ENCODE measurements around the gene PHLDA1. TPM values are rescaled to one million over a fixed set of nuclear protein-coding genes. Genes with fewer than 3 reads are reported as not detected.

Gene PHLDA1
- polyA plus RNA-seq, 1 of the 3 experiments (the other 2 are of a cell fraction), result 26.2 TPM

DNA sequence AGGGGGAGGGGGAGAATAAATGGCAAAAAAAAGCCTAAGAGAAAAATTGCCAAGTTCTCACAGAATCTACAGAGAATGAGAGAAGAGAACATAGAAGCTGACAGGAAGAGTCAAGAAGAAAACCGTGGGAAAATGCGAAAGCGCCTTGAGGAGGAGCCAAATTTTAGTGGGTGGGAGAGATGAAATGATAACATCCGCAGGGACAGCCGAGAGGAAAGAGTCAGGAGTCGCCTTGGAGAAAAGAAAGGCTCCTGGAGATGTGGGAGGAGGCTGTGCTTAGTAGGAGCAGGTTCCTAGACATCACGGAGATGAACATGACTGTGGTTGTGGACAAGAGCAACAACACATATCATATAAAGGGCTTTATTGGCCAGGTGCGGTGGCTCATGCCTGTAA lies 49.4 kb downstream of the PHLDA1 start (continued):
- TF ChIP-seq, protein P1, sequence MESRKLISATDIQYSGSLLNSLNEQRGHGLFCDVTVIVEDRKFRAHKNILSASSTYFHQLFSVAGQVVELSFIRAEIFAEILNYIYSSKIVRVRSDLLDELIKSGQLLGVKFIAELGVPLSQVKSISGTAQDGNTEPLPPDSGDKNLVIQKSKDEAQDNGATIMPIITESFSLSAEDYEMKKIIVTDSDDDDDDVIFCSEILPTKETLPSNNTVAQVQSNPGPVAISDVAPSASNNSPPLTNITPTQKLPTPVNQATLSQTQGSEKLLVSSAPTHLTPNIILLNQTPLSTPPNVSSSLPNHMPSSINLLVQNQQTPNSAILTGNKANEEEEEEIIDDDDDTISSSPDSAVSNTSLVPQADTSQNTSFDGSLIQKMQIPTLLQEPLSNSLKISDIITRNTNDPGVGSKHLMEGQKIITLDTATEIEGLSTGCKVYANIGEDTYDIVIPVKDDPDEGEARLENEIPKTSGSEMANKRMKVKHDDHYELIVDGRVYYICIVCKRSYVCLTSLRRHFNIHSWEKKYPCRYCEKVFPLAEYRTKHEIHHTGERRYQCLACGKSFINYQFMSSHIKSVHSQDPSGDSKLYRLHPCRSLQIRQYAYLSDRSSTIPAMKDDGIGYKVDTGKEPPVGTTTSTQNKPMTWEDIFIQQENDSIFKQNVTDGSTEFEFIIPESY (IDR thresholded peaks at IDR 0.05; ENCODE audit: borderline replicate concordance, low read depth), result no peak
- TF ChIP-seq ELF1 (IDR thresholded peaks at IDR 0.05), result no peak

DNA sequence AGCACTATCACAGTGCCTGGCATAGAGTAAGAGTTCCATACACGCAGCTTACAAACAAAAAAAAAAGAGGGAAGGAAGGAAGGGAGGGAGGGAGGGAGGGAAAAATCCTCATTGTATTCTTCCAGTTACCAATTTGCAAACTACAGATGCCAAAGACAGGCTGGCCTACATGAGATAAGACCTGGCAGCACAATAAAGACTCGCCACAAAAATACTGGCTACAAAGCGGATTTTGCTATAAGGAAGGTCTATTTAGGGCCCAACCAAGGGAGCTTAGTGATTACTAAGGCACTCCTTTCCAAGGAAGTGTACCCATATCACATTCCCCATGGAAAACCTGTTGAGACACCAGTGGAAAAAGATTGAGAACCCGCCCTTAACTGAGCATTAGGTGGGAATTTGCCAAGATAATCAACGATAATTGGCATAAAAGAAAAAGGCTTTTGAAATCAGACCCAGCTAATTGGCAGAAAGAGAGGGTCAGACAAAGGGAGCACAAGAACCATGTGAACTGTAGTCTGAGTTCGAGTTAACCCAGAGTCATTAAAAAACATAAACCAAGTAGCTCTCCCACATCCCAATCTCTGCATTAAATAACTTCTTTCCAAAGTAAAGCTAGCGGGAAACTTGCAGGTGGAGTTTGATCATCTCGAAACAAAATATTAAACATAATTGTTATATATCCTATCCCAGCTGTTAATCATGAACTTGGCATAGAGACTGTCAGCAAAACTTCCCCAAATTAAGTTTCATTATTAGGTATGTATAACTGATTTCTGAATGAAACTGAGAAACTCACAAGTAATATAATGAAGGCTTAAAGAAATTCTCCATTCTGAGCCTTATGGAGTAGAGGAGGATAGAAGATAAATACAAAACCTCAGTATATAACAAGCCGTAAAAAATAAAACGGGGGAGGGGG lies 50.1 kb downstream of the PHLDA1 start:
- Histone ChIP-seq H3K4me2 (no peak overlapping the region), H3K36me3 (replicated peaks in 1 of 2; ENCODE audit: control insufficient read depth in 1 of 2, insufficient read depth in 2 of 2, low read length in 1 of 2) (no peaks in the 10 kb centered on the region), H2AFZ (ENCODE audit: low read depth) (no peak overlapping the region), H3K9ac (no peak overlapping the region), H4K20me1 (ENCODE audit: insufficient read depth) (no peaks in the 10 kb centered on the region), H3K27ac (ENCODE audit: low read depth in 2 of 2, low read length in 1 of 2) (no peak overlapping the region), H3K27me3 (ENCODE audit: insufficient read depth) (no peaks in the 10 kb centered on the region), H3K9me2 (no peaks in the 10 kb centered on the region), H3K4me3 (ENCODE audit: low read depth in 2 of 2, low read length in 1 of 2) (no peak overlapping the region), H3K4me1 (ENCODE audit: control insufficient read depth in 1 of 2, insufficient read depth in 2 of 2, low read depth in 1 of 2, low read length in 1 of 2) (peaks cover 0 to 30% of the 10 kb centered on the region in 2 experiments), H3K79me2 (ENCODE audit: insufficient read depth) (no peaks in the 10 kb centered on the region), H3F3A (replicated peaks; ENCODE audit: insufficient read depth) (peaks cover 24% of the 10 kb centered on the region), H3K9me3 (no peaks in the 10 kb centered on the region)
- POLR2A ChIA-PET, result no interaction called here
- no peak for DNase-seq
- 95% methylated on average over 10 of the region's 10 CpGs for WGBS (ENCODE audit: low lambda C conversion rate)
- TF ChIP-seq YY1 (IDR thresholded peaks at IDR 0.05; ENCODE audit: low read depth), result no peak
- no peak for TF ChIP-seq RCOR1 (IDR thresholded peaks at IDR 0.05; ENCODE audit: low read length)
- no peak for TF ChIP-seq FOXM1 (IDR thresholded peaks at IDR 0.05; ENCODE audit: low read depth)
- TF ChIP-seq, protein P1 (IDR thresholded peaks at IDR 0.05; ENCODE audit: borderline replicate concordance, low read depth), result no peak
- TF ChIP-seq RFX5 (IDR thresholded peaks at IDR 0.05; ENCODE audit: low read length), result no peak
- TF ChIP-seq MXI1 (IDR thresholded peaks at IDR 0.05; ENCODE audit: low read depth, low read length), result no peak
- TF ChIP-seq, protein P2, sequence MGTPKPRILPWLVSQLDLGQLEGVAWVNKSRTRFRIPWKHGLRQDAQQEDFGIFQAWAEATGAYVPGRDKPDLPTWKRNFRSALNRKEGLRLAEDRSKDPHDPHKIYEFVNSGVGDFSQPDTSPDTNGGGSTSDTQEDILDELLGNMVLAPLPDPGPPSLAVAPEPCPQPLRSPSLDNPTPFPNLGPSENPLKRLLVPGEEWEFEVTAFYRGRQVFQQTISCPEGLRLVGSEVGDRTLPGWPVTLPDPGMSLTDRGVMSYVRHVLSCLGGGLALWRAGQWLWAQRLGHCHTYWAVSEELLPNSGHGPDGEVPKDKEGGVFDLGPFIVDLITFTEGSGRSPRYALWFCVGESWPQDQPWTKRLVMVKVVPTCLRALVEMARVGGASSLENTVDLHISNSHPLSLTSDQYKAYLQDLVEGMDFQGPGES (IDR thresholded peaks at IDR 0.05; ENCODE audit: low read depth, low read length), result no peak
- TF ChIP-seq, protein P3, sequence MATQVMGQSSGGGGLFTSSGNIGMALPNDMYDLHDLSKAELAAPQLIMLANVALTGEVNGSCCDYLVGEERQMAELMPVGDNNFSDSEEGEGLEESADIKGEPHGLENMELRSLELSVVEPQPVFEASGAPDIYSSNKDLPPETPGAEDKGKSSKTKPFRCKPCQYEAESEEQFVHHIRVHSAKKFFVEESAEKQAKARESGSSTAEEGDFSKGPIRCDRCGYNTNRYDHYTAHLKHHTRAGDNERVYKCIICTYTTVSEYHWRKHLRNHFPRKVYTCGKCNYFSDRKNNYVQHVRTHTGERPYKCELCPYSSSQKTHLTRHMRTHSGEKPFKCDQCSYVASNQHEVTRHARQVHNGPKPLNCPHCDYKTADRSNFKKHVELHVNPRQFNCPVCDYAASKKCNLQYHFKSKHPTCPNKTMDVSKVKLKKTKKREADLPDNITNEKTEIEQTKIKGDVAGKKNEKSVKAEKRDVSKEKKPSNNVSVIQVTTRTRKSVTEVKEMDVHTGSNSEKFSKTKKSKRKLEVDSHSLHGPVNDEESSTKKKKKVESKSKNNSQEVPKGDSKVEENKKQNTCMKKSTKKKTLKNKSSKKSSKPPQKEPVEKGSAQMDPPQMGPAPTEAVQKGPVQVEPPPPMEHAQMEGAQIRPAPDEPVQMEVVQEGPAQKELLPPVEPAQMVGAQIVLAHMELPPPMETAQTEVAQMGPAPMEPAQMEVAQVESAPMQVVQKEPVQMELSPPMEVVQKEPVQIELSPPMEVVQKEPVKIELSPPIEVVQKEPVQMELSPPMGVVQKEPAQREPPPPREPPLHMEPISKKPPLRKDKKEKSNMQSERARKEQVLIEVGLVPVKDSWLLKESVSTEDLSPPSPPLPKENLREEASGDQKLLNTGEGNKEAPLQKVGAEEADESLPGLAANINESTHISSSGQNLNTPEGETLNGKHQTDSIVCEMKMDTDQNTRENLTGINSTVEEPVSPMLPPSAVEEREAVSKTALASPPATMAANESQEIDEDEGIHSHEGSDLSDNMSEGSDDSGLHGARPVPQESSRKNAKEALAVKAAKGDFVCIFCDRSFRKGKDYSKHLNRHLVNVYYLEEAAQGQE (IDR thresholded peaks at IDR 0.05; ENCODE audit: low read depth, low read length), result no peak
- TF ChIP-seq FOXJ3 (CRISPR knock-in tag; IDR thresholded peaks at IDR 0.05), result no peak
- TF ChIP-seq TAF1 (IDR thresholded peaks at IDR 0.05; ENCODE audit: borderline replicate concordance, low read depth, low read length), result no peak
- no peak for TF ChIP-seq ELF1 (IDR thresholded peaks at IDR 0.05)
- TF ChIP-seq CHD2 (IDR thresholded peaks at IDR 0.05; ENCODE audit: low read length, partially characterized antibody), result no peak
- TF ChIP-seq SMC3 (IDR thresholded peaks at IDR 0.05; ENCODE audit: low read depth, low read length), result no peak
- TF ChIP-seq, protein P4, sequence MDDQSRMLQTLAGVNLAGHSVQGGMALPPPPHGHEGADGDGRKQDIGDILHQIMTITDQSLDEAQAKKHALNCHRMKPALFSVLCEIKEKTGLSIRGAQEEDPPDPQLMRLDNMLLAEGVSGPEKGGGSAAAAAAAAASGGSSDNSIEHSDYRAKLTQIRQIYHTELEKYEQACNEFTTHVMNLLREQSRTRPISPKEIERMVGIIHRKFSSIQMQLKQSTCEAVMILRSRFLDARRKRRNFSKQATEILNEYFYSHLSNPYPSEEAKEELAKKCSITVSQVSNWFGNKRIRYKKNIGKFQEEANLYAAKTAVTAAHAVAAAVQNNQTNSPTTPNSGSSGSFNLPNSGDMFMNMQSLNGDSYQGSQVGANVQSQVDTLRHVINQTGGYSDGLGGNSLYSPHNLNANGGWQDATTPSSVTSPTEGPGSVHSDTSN (IDR thresholded peaks at IDR 0.05), result no peak
- TF ChIP-seq GATA2 (CRISPR knock-in tag; IDR thresholded peaks at IDR 0.05), result no peak
- CTCF ChIA-PET, result interaction anchor here (0.5 kb wide), 1 partner anchor 853 kb away, joined by 3 read pairs; no protein-coding TSS in a partner anchor

All from SK-N-SH (cell line).